ENCODE data around the gene WNK3. TPM values are rescaled to one million over a fixed set of nuclear protein-coding genes. Genes with fewer than 3 reads are reported as not detected.

WNK3 gene
- total and polyA plus RNA-seq, 2 of the 13 experiments (the other 11 are each of a cell fraction or from before 2014, with no cell fraction given) = 0.12 to 0.62 TPM

- no peaks in the 10 kb centered on the region for H3K4me1 ChIP-seq (ENCODE audit: insufficient read depth, low read length)
- H3K36me3 ChIP-seq (replicated peaks in 1 of 2; ENCODE audit: control insufficient read depth in 1 of 2, insufficient read depth in 2 of 2, low read length in 2 of 2) = no peaks in the 10 kb centered on the region
- H3K4me2 ChIP-seq (ENCODE audit: low read depth, low read length) = no peak overlapping the region
- H3K27ac ChIP-seq (ENCODE audit: extremely low read length, insufficient read depth, low read length) = no peak overlapping the region
- H3K9ac ChIP-seq (ENCODE audit: insufficient read depth, low read depth, low read length) = no peak overlapping the region
- no peaks in the 10 kb centered on the region for H3K9me3 ChIP-seq (ENCODE audit: low read length)
- H3K27me3 ChIP-seq (ENCODE audit: control insufficient read depth in 1 of 2, insufficient read depth in 2 of 2, low read length in 2 of 2) = no peaks in the 10 kb centered on the region
- H3K4me3 ChIP-seq (replicated peaks in 1 of 3; ENCODE audit: insufficient read depth in 1 of 3, low read depth in 2 of 3, low read length in 3 of 3) = no peak overlapping the region
- BruUV-seq (replicated peaks) = no TSS peak
- no peak for ATAC-seq
- DNase-seq (ENCODE audit: low spot score) = no peak
- POLR2A ChIA-PET = no interaction called here
- TF ChIP-seq ETV5 (CRISPR knock-in tag; IDR thresholded peaks at IDR 0.05; ENCODE audit: borderline replicate concordance) (no peak), KLF11 (CRISPR knock-in tag; IDR thresholded peaks at IDR 0.05) (no peak), GMEB2 (CRISPR knock-in tag; IDR thresholded peaks at IDR 0.05; ENCODE audit: low read depth) (no peak), HNRNPUL1 (IDR thresholded peaks at IDR 0.05; ENCODE audit: low read depth, low read length) (no peak), ZNF816 (CRISPR knock-in tag; IDR thresholded peaks at IDR 0.05; ENCODE audit: borderline replicate concordance) (no peak), MLLT10 (CRISPR knock-in tag; IDR thresholded peaks at IDR 0.05) (no peak), ZNF768 (CRISPR knock-in tag; IDR thresholded peaks at IDR 0.05) (no peak), RXRA (CRISPR knock-in tag; IDR thresholded peaks at IDR 0.05) (no peak), ZNF883 (CRISPR knock-in tag; IDR thresholded peaks at IDR 0.05; ENCODE audit: not compliant biosample characterization) (no peak), THAP8 (CRISPR knock-in tag; IDR thresholded peaks at IDR 0.05; ENCODE audit: borderline replicate concordance) (no peak), ZFP82 (CRISPR knock-in tag; IDR thresholded peaks at IDR 0.05; ENCODE audit: borderline replicate concordance) (no peak), GZF1 (CRISPR knock-in tag; IDR thresholded peaks at IDR 0.05) (no peak), CHD4 (IDR thresholded peaks at IDR 0.05; ENCODE audit: borderline replicate concordance, low read length) (no peak), CBX1 (IDR thresholded peaks at IDR 0.05; ENCODE audit: low read depth) (no peak), ZNF558 (CRISPR knock-in tag; IDR thresholded peaks at IDR 0.05; ENCODE audit: borderline replicate concordance) (no peak)
- in situ Hi-C loops (cut with HindIII; ENCODE audit: extremely low pct_ligation_motif_present, low pct_unique_long_range_greater_than_20kb) (no loop called here), intact Hi-C loops (cut with micrococcal nuclease; ENCODE audit: unreplicated experiment) (no loop called here)
- 89% methylated on average over 4 of the region's 4 CpGs for WGBS (ENCODE audit: low lambda C conversion rate)
- H3K79me2 ChIP-seq (ENCODE audit: insufficient read depth, low read length) = no peaks in the 10 kb centered on the region
- no peak overlapping the region for H2AFZ ChIP-seq (ENCODE audit: low read length)
- CTCF ChIA-PET (ENCODE audit: low intra/inter-chr PET ratio, low total read pairs) = no interaction called here
- H4K20me1 ChIP-seq (ENCODE audit: insufficient read depth, low read length) = no peaks in the 10 kb centered on the region
- FAIRE-seq = no peak
Measured at GRCh38 chrX:54238588-54238987, 119.3 kb downstream of the WNK3 start.
